Measurements from ENCODE around the gene BARX1. TPM values are rescaled to one million over a fixed set of nuclear protein-coding genes. Genes with fewer than 3 reads are reported as not detected.

The BARX1 gene
- total RNA-seq, 1 experiment from 2014 or later: 8.9 TPM

- Mint-ChIP-seq H3K36me3 (peaks cover 7% of the 10 kb centered on the region), H3K27ac (no peak overlapping the region), H3K4me1 (peaks cover 53% of the 10 kb centered on the region), H3K27me3 (ENCODE audit: low read depth) (peaks cover 92% of the 10 kb centered on the region), H3K4me3 (peak overlapping the region; percentile 66), H3K9me3 (no peaks in the 10 kb centered on the region)
- ChIA-PET CTCF (interaction anchor here (0.9 to 6.8 kb wide), 9 partner anchors 7 to 278 kb away, joined by 3 to 42 read pairs (median 5); no protein-coding TSS in a partner anchor), POLR2A (no interaction called here)
- DNase-seq (ENCODE audit: low spot score): peak; percentile 46
- ATAC-seq: peak; percentile 1; the same call in 1 of the 2 replicates
- TF ChIP-seq STAT6 (CRISPR knock-in tag; conservative IDR thresholded peaks at IDR 0.05; ENCODE audit: low read depth) (no peak), ZBTB21 (CRISPR knock-in tag; IDR thresholded peaks at IDR 0.05; ENCODE audit: borderline replicate concordance) (no peak), SMAD4 (CRISPR knock-in tag; IDR thresholded peaks at IDR 0.05) (no peak), ZNF138 (CRISPR knock-in tag; conservative IDR thresholded peaks at IDR 0.05) (no peak), OVOL2 (CRISPR knock-in tag; IDR thresholded peaks at IDR 0.05; ENCODE audit: borderline replicate concordance) (no peak), ETV6 (CRISPR knock-in tag; IDR thresholded peaks at IDR 0.05) (no peak), USF2 (CRISPR knock-in tag; IDR thresholded peaks at IDR 0.05) (no peak), ZNF671 (CRISPR knock-in tag; IDR thresholded peaks at IDR 0.05) (no peak), E2F5 (CRISPR knock-in tag; IDR thresholded peaks at IDR 0.05) (no peak), ZNF121 (CRISPR knock-in tag; IDR thresholded peaks at IDR 0.05) (no peak), SP1 (CRISPR knock-in tag; conservative IDR thresholded peaks at IDR 0.05) (no peak), HMGXB4 (CRISPR knock-in tag; IDR thresholded peaks at IDR 0.05) (no peak), CREM (CRISPR knock-in tag; IDR thresholded peaks at IDR 0.05) (no peak), MAX (CRISPR knock-in tag; IDR thresholded peaks at IDR 0.05) (no peak), RELA (CRISPR knock-in tag; IDR thresholded peaks at IDR 0.05; ENCODE audit: borderline replicate concordance) (no peak), ZMAT4 (CRISPR knock-in tag; IDR thresholded peaks at IDR 0.05) (no peak), ZBTB43 (CRISPR knock-in tag; IDR thresholded peaks at IDR 0.05) (no peak), CTCF (IDR thresholded peaks at IDR 0.05) (no peak), NR3C1 (CRISPR knock-in tag; conservative IDR thresholded peaks at IDR 0.05; ENCODE audit: low read depth) (no peak), IRF2 (CRISPR knock-in tag; IDR thresholded peaks at IDR 0.05; ENCODE audit: borderline replicate concordance, low read depth) (no peak)
These were observed 3.1 kb upstream of the BARX1 start for GRCh38 chr9:93958121-93958818.

Measured in WTC11 (cell line).